A204.1 (cell line): ENCODE results near the gene CCP110.

Experiments
- FAIRE-seq: peaks from 2 replicates; lab custom pipeline; 2012; peaks lifted over from hg19 to GRCh38; lab: Jason Lieb, UNC

CCP110 gene

GRCh38 chr16:19601083-19601976 lies 77.6 kb downstream of the CCP110 start:
- FAIRE-seq, result peak; percentile 56
